Stimulated activated naive CD8-positive, alpha-beta T cell treated with anti-CD3 and anti-CD28 coated beads, Interleukin-15, Interleukin-2, amounts not matched to agents 100 U/mL and 50 U/mL, for 24 hours (primary cell): ENCODE data around the gene CCL28.
"Not testable (repeated sequence)": the region's sequence is repeated elsewhere in the genome, so short reads cannot be mapped to it uniquely, and the experiment has no call there.

Experiments used
- ATAC-seq: fragments of 150-1000 bp; cut with Tn5 transposase; one replicate; pipeline ENCODE4 v1.10.0; 2021
- DNase-seq: peaks from one replicate; pipeline ENCODE4 v3.0.0; 2021

Gene CCL28

GRCh38 chr5:43412156-43412555 is at the start of gene CCL28:
Gene CCL28 (minus strand): TSS chr5:43412391. CDS start chr5:43412316, 75 bp downstream.
- DNase-seq = no peak
- ATAC-seq = no peak

- ATAC-seq (no peak), DNase-seq (no peak)
Measured at GRCh38 chr5:43461066-43461465, 48.9 kb upstream of the CCL28 start.

GRCh38 chr5:43456556-43456955 is 44.4 kb upstream of the CCL28 start:
- no peak for ATAC-seq
- DNase-seq = no peak

GRCh38 chr5:43441575-43441974 is 29.4 kb upstream of the CCL28 start:
- DNase-seq, ATAC-seq: not testable (repeated sequence)

- DNase-seq (no peak), ATAC-seq (no peak)
Measured at GRCh38 chr5:43437062-43437660, 25.0 kb upstream of the CCL28 start.

- ATAC-seq (no peak), DNase-seq (no peak)
Measured at GRCh38 chr5:43433382-43433781, 21.2 kb upstream of the CCL28 start.

- ATAC-seq (no peak), DNase-seq (no peak)
Measured at GRCh38 chr5:43432486-43433375, 20.5 kb upstream of the CCL28 start.

GRCh38 chr5:43429706-43430105 is 17.5 kb upstream of the CCL28 start:
- ATAC-seq (no peak), DNase-seq (no peak)

- no peak for DNase-seq
- ATAC-seq = no peak
Measured at GRCh38 chr5:43429016-43429415, 16.8 kb upstream of the CCL28 start.

GRCh38 chr5:43427306-43427705 is 15.1 kb upstream of the CCL28 start:
- DNase-seq (no peak), ATAC-seq (no peak)

GRCh38 chr5:43425983-43426382 is 13.8 kb upstream of the CCL28 start:
- ATAC-seq (no peak), DNase-seq (no peak)

- DNase-seq, ATAC-seq: not testable (repeated sequence)
Measured at GRCh38 chr5:43423086-43423485, 10.9 kb upstream of the CCL28 start.

- DNase-seq = no peak
- ATAC-seq = no peak
Measured at GRCh38 chr5:43422143-43422542, 10.0 kb upstream of the CCL28 start.

- no peak for DNase-seq
- ATAC-seq = no peak
Measured at GRCh38 chr5:43421450-43422133, 9.4 kb upstream of the CCL28 start.

- DNase-seq = no peak
- ATAC-seq = no peak
Measured at GRCh38 chr5:43420241-43420640, 8.1 kb upstream of the CCL28 start.

- ATAC-seq (no peak), DNase-seq (no peak)
Measured at GRCh38 chr5:43418561-43418960, 6.4 kb upstream of the CCL28 start.

- ATAC-seq = no peak
- no peak for DNase-seq
Measured at GRCh38 chr5:43416803-43417394, 4.7 kb upstream of the CCL28 start.

- no peak for ATAC-seq
- DNase-seq = no peak
Measured at GRCh38 chr5:43415935-43416802, 4.0 kb upstream of the CCL28 start.

- DNase-seq = no peak
- ATAC-seq = no peak
Measured at GRCh38 chr5:43413966-43414365, 1.8 kb upstream of the CCL28 start.

- ATAC-seq = no peak
Measured at GRCh38 chr5:43412644-43413043, 453 bp upstream of the CCL28 start.

GRCh38 chr5:43411495-43411894 is 696 bp downstream of the CCL28 start:
- DNase-seq (no peak), ATAC-seq (no peak)

More at GRCh38 chr5:43412644-43413043, 453 bp upstream of the CCL28 start:
- no peak for DNase-seq

- ATAC-seq (no peak), DNase-seq (no peak)
Measured at GRCh38 chr5:43410414-43410813, 1.8 kb downstream of the CCL28 start.
